Esophagus muscularis mucosa (tissue), 4 donors: ENCODE data around the gene IGF1R. TPM values are rescaled to one million over a fixed set of nuclear protein-coding genes. Genes with fewer than 3 reads are reported as not detected.

Experiments
- DNase-seq: peaks from one replicate; pipeline ENCODE4 v3.0.0-alpha.2; 2017; ENCODE audit errors: extremely low spot score
- H3K27ac ChIP-seq, 4 donors: fragments of 200-600 bp; sonication (generic); replicated peaks in 1 of 4; 1 replicate in 3 of 4; 2 replicates in 1 of 4; pipeline ENCODE4 v1.5.1; 2016 to 2019; ENCODE audit warnings: mild to moderate bottlenecking in 1 of 4
- H3K27me3 ChIP-seq, 4 donors: fragments of 200-600 bp; sonication (generic); one replicate each; pipeline versions ENCODE4 v1.5.1 to v1.6.0; 2016 to 2019
- H3K36me3 ChIP-seq, 4 donors: fragments of 200-600 bp; sonication (generic); one replicate each; pipeline ENCODE4 v1.5.1; 2016 to 2019
- H3K4me1 ChIP-seq, 4 donors: fragments of 200-600 bp; sonication (generic); one replicate each; pipeline ENCODE4 v1.5.1; 2016 to 2019
- H3K4me3 ChIP-seq, 4 donors: fragments of 200-600 bp; sonication (generic); 1 replicate in 2 of 4; 2 replicates in 2 of 4; pipeline ENCODE4 v1.5.1; 2016 to 2019; ENCODE audit warnings: mild to moderate bottlenecking in 4 of 4, moderate library complexity in 1 of 4
- H3K9me3 ChIP-seq, 4 donors: fragments of 200-600 bp; sonication (generic); 1 replicate in 3 of 4; 2 replicates in 1 of 4; pipeline ENCODE4 v1.5.1; 2016 to 2019
- CTCF ChIP-seq, 3 experiments: fragments of 200-600 bp in 2 of 3; fragments of 450-650 bp in 1 of 3; sonication (generic) in 2 of 3; IDR thresholded peaks; one replicate each; pipeline ENCODE4 v1.5.1; 2017 to 2019; ENCODE audit warnings: antibody characterized with exemption in 3 of 3, mild to moderate bottlenecking in 2 of 3, moderate library complexity in 1 of 3
- EP300 ChIP-seq: sonication (generic); formaldehyde crosslinking; IDR thresholded peaks from one replicate; pipeline ENCODE4 v1.6.1; 2017; ENCODE audit warnings: antibody characterized with exemption
- POLR2A ChIP-seq: fragments of 450-650 bp; IDR thresholded peaks from one replicate; pipeline ENCODE4 v1.6.1; 2017; ENCODE audit warnings: antibody characterized with exemption, moderate library complexity, mild to moderate bottlenecking, low read depth
- POLR2AphosphoS5 ChIP-seq, 2 donors: sonication (generic); formaldehyde crosslinking; IDR thresholded peaks; one replicate each; pipeline ENCODE4 v1.6.1; 2017; ENCODE audit warnings: antibody characterized with exemption in 2 of 2
- WGBS: methylation state at CpG from one replicate; pipeline ENCODE4 v1.1.5; 2018; 5-methylcytosine and 5-hydroxymethylcytosine counted together
- intact Hi-C: fragments of 100-400 bp; cut with DNase I; formaldehyde crosslinking; loops from one replicate; pipeline ENCODE4 v1.15.1; 2023
- total RNA-seq, 4 donors: library from RNA; depleted of rRNA; stranded (reverse); fragments of >200 nt; gene quantifications; one replicate each; pipeline versions ENCODE4 v1.1.0 to v1.2.1, GENCODE V29; 2016

IGF1R gene
- total RNA-seq, 4 donors from 2014 or later = 33.6 to 95.3 (median 49.7) TPM

GRCh38 chr15:98943601-98944151 lies 295.3 kb downstream of the IGF1R start:
- Histone ChIP-seq H3K4me1 (peaks cover 18 to 30% (median 27%) of the 10 kb centered on the region in 4 donors), H3K9me3 (no peaks in the 10 kb centered on the region), H3K36me3 (peaks cover 20 to 80% (median 66%) of the 10 kb centered on the region in 4 donors), H3K4me3 (no peak overlapping the region), H3K27me3 (no peaks in the 10 kb centered on the region), H3K27ac (peak overlapping the region; percentile 42 to 66 (median 61))
- intact Hi-C loops = no loop called here
- 23% methylated on average over 6 of the region's 6 CpGs for WGBS
- no peak for TF ChIP-seq EP300
- TF ChIP-seq CTCF (IDR thresholded peaks at IDR 0.05) = no peak
- no peak for TF ChIP-seq POLR2A
- TF ChIP-seq POLR2AphosphoS5 (IDR thresholded peaks at IDR 0.05) = peak in 1 of 2 donors; percentile 6
- DNase-seq = no peak

GRCh38 chr15:98946301-98947255 lies 298.2 kb downstream of the IGF1R start:
- peaks cover 17 to 80% (median 68%) of the 10 kb centered on the region in 4 donors for H3K36me3 ChIP-seq
- H3K27ac ChIP-seq = peak overlapping the region in 2 of 4 donors; percentile 12 to 30
- peaks cover 26 to 33% (median 31%) of the 10 kb centered on the region in 4 donors for H3K4me1 ChIP-seq
- no peaks in the 10 kb centered on the region for H3K9me3 ChIP-seq
- TF ChIP-seq EP300 (no peak), POLR2AphosphoS5 (IDR thresholded peaks at IDR 0.05) (no peak), CTCF (IDR thresholded peaks at IDR 0.05) (no peak), POLR2A (no peak)
- DNase-seq = no peak
- WGBS = 65% methylated on average over 15 of the region's 15 CpGs
- no peaks in the 10 kb centered on the region for H3K27me3 ChIP-seq
- H3K4me3 ChIP-seq = no peak overlapping the region
- intact Hi-C loops = no loop called here

GRCh38 chr15:98948456-98948855 lies 300.1 kb downstream of the IGF1R start:
- Histone ChIP-seq H3K4me3 (no peak overlapping the region), H3K27me3 (no peaks in the 10 kb centered on the region), H3K4me1 (peaks cover 37 to 42% (median 39%) of the 10 kb centered on the region in 4 donors), H3K9me3 (no peaks in the 10 kb centered on the region), H3K27ac (no peak overlapping the region), H3K36me3 (peaks cover 17 to 77% (median 60%) of the 10 kb centered on the region in 4 donors)
- DNase-seq = no peak
- TF ChIP-seq CTCF (IDR thresholded peaks at IDR 0.05) = no peak
- TF ChIP-seq EP300 = no peak
- no peak for TF ChIP-seq POLR2AphosphoS5 (IDR thresholded peaks at IDR 0.05)
- intact Hi-C loops = no loop called here
- WGBS = 72% methylated on average over 4 of the region's 13 CpGs

GRCh38 chr15:98948941-98949340 lies 300.6 kb downstream of the IGF1R start:
- H3K36me3 ChIP-seq = peaks cover 17 to 76% (median 60%) of the 10 kb centered on the region in 4 donors
- no peaks in the 10 kb centered on the region for H3K9me3 ChIP-seq
- H3K27ac ChIP-seq = no peak overlapping the region
- DNase-seq = no peak
- intact Hi-C loops = no loop called here
- no peaks in the 10 kb centered on the region for H3K27me3 ChIP-seq
- WGBS = 85% methylated on average over 11 of the region's 11 CpGs
- TF ChIP-seq EP300 (no peak), POLR2AphosphoS5 (IDR thresholded peaks at IDR 0.05) (no peak), POLR2A (no peak), CTCF (IDR thresholded peaks at IDR 0.05) (no peak)
- peaks cover 37 to 42% (median 39%) of the 10 kb centered on the region in 4 donors for H3K4me1 ChIP-seq
- no peak overlapping the region for H3K4me3 ChIP-seq
